Endothelial cell of umbilical vein (primary cell): Measurements from ENCODE around the gene ZNF724. TPM values are rescaled to one million over a fixed set of nuclear protein-coding genes. Genes with fewer than 3 reads are reported as not detected.

Source experiments
- BruUV-seq: library from RNA; stranded (reverse); fragments of 400-500 nt; replicated peaks from 2 replicates; lab custom pipeline; 2021; lab: Mats Ljungman, UMichigan
- CTCF ChIA-PET: fragments of 300-600, 350-600 bp; sonication (Branson Sonifier 250); formaldehyde crosslinking; loops from one replicate; lab custom pipeline; 2021; ENCODE audit warnings: antibody characterized with exemption, inconsistent platforms; lab: Charles Lee
- POLR2A ChIA-PET: fragments of 300-600, 350-600 bp; sonication (Branson Sonifier 250); formaldehyde crosslinking; loops from one replicate; lab custom pipeline; 2021; ENCODE audit warnings: antibody characterized with exemption, inconsistent platforms; lab: Charles Lee
- DNase-seq: peaks from one replicate; pipeline ENCODE4 v3.0.0-alpha.2; 2011; ENCODE audit warnings: low read depth, low spot score
- FAIRE-seq: peaks from 2 replicates; lab custom pipeline; 2011; peaks lifted over from hg19 to GRCh38; lab: Jason Lieb, UNC
- H2AFZ ChIP-seq: 2 replicates; pipeline ENCODE4 v1.6.0; 2012; ENCODE audit warnings: low read depth, low read length, control low read depth, inconsistent platforms
- H3K27ac ChIP-seq: 2 replicates; pipeline ENCODE4 v1.5.1; 2011; ENCODE audit warnings: low read depth, mild to moderate bottlenecking, control low read depth, low read length, moderate library complexity; ENCODE audit not compliant: insufficient read depth
- H3K27me3 ChIP-seq, 2 experiments: 2 replicates each; pipeline versions ENCODE4 v1.6.0 to v1.6.1; 2011; ENCODE audit warnings: low read length in 2 of 2, mixed read lengths in 1 of 2; ENCODE audit not compliant: control insufficient read depth in 2 of 2, insufficient read depth in 2 of 2
- H3K36me3 ChIP-seq, 2 experiments: 2 replicates in 1 of 2; 3 replicates in 1 of 2; pipeline ENCODE4 v1.5.1; 2011; ENCODE audit warnings: low read length in 2 of 2, mild to moderate bottlenecking in 1 of 2, moderate library complexity in 1 of 2; ENCODE audit not compliant: control insufficient read depth in 2 of 2, insufficient read depth in 2 of 2; ENCODE audit errors: extremely low read depth in 1 of 2
- H3K4me1 ChIP-seq: 3 replicates; pipeline ENCODE4 v1.5.1; 2011; ENCODE audit warnings: mild to moderate bottlenecking, low read length; ENCODE audit not compliant: control insufficient read depth, insufficient read depth; ENCODE audit errors: extremely low read depth
- H3K4me2 ChIP-seq: 2 replicates; pipeline ENCODE4 v1.6.1; 2011; ENCODE audit warnings: low read length, control low read depth, mixed read lengths; ENCODE audit not compliant: insufficient read depth
- H3K4me3 ChIP-seq, 3 experiments: fragments of 200-600 bp in 1 of 3; sonication (generic), shearing (Covaris generic) in 1 of 3; replicated peaks in 1 of 3; 2 replicates each; pipeline ENCODE4 v1.5.1; 2011 to 2016; ENCODE audit warnings: control low read depth in 3 of 3, low read length in 3 of 3, mild to moderate bottlenecking in 2 of 3, inconsistent platforms in 1 of 3, low read depth in 1 of 3, moderate library complexity in 1 of 3; ENCODE audit not compliant: insufficient read depth in 1 of 3
- H3K79me2 ChIP-seq: 2 replicates; pipeline ENCODE4 v1.6.0; 2012; ENCODE audit warnings: low read length, inconsistent platforms; ENCODE audit not compliant: control insufficient read depth, insufficient read depth
- H3K9ac ChIP-seq: replicated peaks from 2 replicates; pipeline ENCODE3; 2011; ENCODE audit warnings: low read length, control low read depth; ENCODE audit not compliant: insufficient read depth; ENCODE audit errors: extremely low read depth
- H3K9me1 ChIP-seq: replicated peaks from 3 replicates; pipeline ENCODE4 v1.6.0; 2011; ENCODE audit warnings: mild to moderate bottlenecking, low read length; ENCODE audit not compliant: control insufficient read depth, insufficient read depth; ENCODE audit errors: extremely low read depth
- H3K9me3 ChIP-seq: replicated peaks from 2 replicates; pipeline ENCODE4 v1.5.1; 2012; ENCODE audit warnings: low read length, inconsistent platforms; ENCODE audit not compliant: control insufficient read depth, insufficient read depth
- H4K20me1 ChIP-seq: replicated peaks from 2 replicates; pipeline ENCODE3; 2011; ENCODE audit warnings: mild to moderate bottlenecking, low read length; ENCODE audit not compliant: control insufficient read depth, insufficient read depth; ENCODE audit errors: extremely low read depth
- EZH2 ChIP-seq: IDR thresholded peaks from 2 replicates; pipeline ENCODE4 v1.6.1; 2012; ENCODE audit warnings: borderline replicate concordance, low read depth, mild to moderate bottlenecking, moderate library complexity, low read length, inconsistent platforms; ENCODE audit not compliant: severe bottlenecking
- FOS ChIP-seq: IDR thresholded peaks from 2 replicates; pipeline ENCODE4 v1.6.1; 2011; ENCODE audit warnings: mild to moderate bottlenecking, low read length, moderate library complexity, borderline replicate concordance; ENCODE audit not compliant: insufficient read depth
- GATA2 ChIP-seq: IDR thresholded peaks from 2 replicates; pipeline ENCODE4 v1.7.0; 2011; ENCODE audit warnings: low read depth, mild to moderate bottlenecking, moderate library complexity, mixed read lengths, low read length; ENCODE audit not compliant: insufficient read length, insufficient read depth
- JUN ChIP-seq: IDR thresholded peaks from 2 replicates; pipeline ENCODE4 v1.6.1; 2011; ENCODE audit warnings: borderline replicate concordance, low read depth; ENCODE audit not compliant: insufficient read length, insufficient read depth
- MYC ChIP-seq: IDR thresholded peaks from one replicate; pipeline ENCODE4 v1.6.1; 2011; ENCODE audit warnings: mild to moderate bottlenecking, low read depth, low read length
- POLR2A ChIP-seq: IDR thresholded peaks from 2 replicates; pipeline ENCODE4 v1.6.1; 2012; ENCODE audit warnings: low read depth, mild to moderate bottlenecking, control low read depth, low read length
- POLR2AphosphoS5 ChIP-seq: IDR thresholded peaks from 2 replicates; pipeline ENCODE4 v1.6.1; 2012; ENCODE audit warnings: low read depth, mild to moderate bottlenecking, control low read depth, low read length, moderate library complexity; ENCODE audit not compliant: insufficient read depth
- dilution Hi-C: fragments of 300-500 bp; cut with MboI; formaldehyde crosslinking; loops from one replicate; pipeline ENCODE4 v1.15.0; 2019; ENCODE audit warnings: low sequenced_read_pairs; ENCODE audit not compliant: extremely low pct_ligation_motif_present
- intact Hi-C: fragments of 100-400 bp; cut with micrococcal nuclease; formaldehyde crosslinking; loops from one replicate; pipeline ENCODE4 v1.10.0; 2022
- polyA plus RNA-seq, 4 experiments: library from polyadenylated mRNA; depleted of rRNA in 3 of 4; stranded (reverse) in 3 of 4; unstranded in 1 of 4; fragments of >200 nt; gene quantifications; 2 replicates each; pipeline versions ENCODE4 v1.2.1 to v1.2.3, GENCODE V29; 2011 to 2012; ENCODE audit warnings: missing spikeins in 1 of 4
- total RNA-seq: library from RNA; stranded (reverse); gene quantifications from 2 replicates; pipeline ENCODE4 v1.2.3, GENCODE V29; 2021
- TF ChIP-seq, protein P1 (sequence below): IDR thresholded peaks from 2 replicates; pipeline ENCODE4 v1.6.1; 2011; ENCODE audit not compliant: insufficient read depth, insufficient read length
- TF ChIP-seq, protein P2 (sequence below), 2 donors: IDR thresholded peaks; 1 replicate in 1 of 2; 2 replicates in 1 of 2; pipeline ENCODE4 v1.5.1; 2011; ENCODE audit warnings: low read length in 2 of 2, mild to moderate bottlenecking in 2 of 2, moderate library complexity in 2 of 2, control low read depth in 1 of 2, inconsistent platforms in 1 of 2, low read depth in 1 of 2; ENCODE audit not compliant: insufficient read depth in 1 of 2; ENCODE audit errors: extremely low read depth in 1 of 2

Gene ZNF724
- total and polyA plus RNA-seq, 2 donors (not counting 3 experiments of a cell fraction or from before 2014, with no cell fraction given), result 0.77 to 6.0 TPM

DNA sequence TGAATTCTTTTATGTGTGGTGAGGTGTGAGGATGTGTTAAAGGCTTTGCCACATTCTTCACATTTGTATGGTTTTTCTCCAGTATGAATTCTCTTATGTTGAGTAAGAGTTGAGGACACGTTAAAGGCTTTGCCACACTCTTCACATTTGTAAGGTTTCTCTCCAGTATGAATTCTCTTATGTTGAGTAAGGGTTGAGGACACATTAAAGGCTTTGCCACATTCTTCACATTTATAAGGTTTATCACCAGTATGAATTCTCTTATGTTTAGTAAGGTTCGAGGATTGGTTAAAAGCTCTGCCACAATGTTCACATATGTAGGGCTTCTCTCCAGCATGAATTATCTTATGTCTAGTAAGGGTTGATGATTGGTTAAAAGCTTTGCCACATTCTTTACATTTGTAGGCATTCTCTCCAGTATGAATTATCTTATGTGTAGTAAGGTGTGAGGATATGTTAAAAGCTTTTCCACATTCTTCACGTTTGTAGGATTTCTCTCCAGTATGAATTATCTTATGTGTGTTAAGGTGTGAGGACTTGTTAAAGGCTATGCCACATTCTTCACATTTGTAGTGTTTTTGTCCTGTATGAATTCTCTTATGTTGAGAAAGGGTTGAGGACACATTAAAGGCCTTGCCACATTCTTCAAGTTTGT is 27.1 kb downstream of the ZNF724 start:
- Histone ChIP-seq H2AFZ (no peak overlapping the region), H3K4me1 (no peaks in the 10 kb centered on the region), H3K4me3 (no peak overlapping the region), H3K9me3 (peaks cover 15% of the 10 kb centered on the region), H3K79me2 (no peaks in the 10 kb centered on the region), H3K36me3 (peaks cover 0 to 3% of the 10 kb centered on the region in 2 experiments), H3K9me1 (no peaks in the 10 kb centered on the region), H3K27ac (no peak overlapping the region), H3K9ac (no peak overlapping the region), H4K20me1 (no peaks in the 10 kb centered on the region), H3K4me2 (no peak overlapping the region), H3K27me3 (no peaks in the 10 kb centered on the region)
- dilution Hi-C loops, result no loop called here
- no peak for DNase-seq
- CTCF ChIA-PET, result no interaction called here
- TF ChIP-seq, protein P1, sequence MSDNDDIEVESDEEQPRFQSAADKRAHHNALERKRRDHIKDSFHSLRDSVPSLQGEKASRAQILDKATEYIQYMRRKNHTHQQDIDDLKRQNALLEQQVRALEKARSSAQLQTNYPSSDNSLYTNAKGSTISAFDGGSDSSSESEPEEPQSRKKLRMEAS, result no peak
- no peak for TF ChIP-seq POLR2A
- TF ChIP-seq FOS, result no peak
- TF ChIP-seq GATA2, result no peak
- TF ChIP-seq POLR2AphosphoS5, result no peak
- no peak for TF ChIP-seq EZH2
- no peak for TF ChIP-seq JUN
- no peak for TF ChIP-seq MYC
- TF ChIP-seq, protein P2, sequence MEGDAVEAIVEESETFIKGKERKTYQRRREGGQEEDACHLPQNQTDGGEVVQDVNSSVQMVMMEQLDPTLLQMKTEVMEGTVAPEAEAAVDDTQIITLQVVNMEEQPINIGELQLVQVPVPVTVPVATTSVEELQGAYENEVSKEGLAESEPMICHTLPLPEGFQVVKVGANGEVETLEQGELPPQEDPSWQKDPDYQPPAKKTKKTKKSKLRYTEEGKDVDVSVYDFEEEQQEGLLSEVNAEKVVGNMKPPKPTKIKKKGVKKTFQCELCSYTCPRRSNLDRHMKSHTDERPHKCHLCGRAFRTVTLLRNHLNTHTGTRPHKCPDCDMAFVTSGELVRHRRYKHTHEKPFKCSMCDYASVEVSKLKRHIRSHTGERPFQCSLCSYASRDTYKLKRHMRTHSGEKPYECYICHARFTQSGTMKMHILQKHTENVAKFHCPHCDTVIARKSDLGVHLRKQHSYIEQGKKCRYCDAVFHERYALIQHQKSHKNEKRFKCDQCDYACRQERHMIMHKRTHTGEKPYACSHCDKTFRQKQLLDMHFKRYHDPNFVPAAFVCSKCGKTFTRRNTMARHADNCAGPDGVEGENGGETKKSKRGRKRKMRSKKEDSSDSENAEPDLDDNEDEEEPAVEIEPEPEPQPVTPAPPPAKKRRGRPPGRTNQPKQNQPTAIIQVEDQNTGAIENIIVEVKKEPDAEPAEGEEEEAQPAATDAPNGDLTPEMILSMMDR (IDR thresholded peaks at IDR 0.05; ENCODE audit: extremely low read depth in 1 of 2, insufficient read depth in 1 of 2, low read depth in 1 of 2, low read length in 2 of 2), result no peak
- intact Hi-C loops, result no loop called here
- no TSS peak for BruUV-seq
- FAIRE-seq, result no peak
- POLR2A ChIA-PET, result no interaction called here
